ENCODE results near the gene DCAF6.
A peak's percentile ranks its signal among the peaks of the same experiment; 100 is the strongest.

The DCAF6 gene

DNA sequence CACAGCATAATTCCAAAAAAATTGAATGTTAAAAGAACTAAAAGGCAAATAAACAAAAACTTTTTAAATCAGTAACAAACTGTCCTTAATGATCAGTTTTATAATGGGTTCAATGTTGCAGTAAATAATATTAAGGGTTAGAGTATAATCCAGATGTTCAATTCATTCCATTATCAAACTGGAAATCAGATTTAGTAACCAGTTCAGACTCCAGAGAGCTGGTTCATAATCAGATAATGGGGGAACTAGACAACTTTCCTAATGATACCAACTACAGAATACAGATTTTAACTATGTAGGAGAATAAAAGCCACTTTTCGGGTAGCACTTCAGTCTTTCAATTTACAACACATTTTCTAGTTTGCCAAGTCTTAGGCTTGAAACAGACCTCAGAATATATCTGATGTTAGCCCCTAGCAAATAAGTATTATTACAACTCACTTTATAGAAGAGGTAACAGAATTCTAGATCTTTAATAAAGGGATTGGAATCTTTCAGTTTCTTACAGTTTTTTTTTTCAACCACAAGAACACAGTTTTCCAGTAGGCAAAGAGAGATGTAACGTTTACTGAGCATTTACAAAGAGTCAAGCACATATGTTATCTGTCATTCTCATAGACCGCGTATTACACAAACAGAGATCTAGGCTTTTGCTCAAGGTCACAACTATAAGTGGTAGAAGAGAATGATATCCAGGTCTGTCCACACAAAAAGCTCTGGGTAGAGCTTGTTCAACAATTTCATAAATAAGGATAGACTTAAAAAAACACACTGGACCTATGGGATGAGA is 1.9 kb upstream of the DCAF6 start:
- H3K9me3 ChIP-seq (ENCODE audit: control insufficient read depth in 2 of 2, low read length in 2 of 2): no peaks in the 10 kb centered on the region
- peaks cover 7 to 20% of the 10 kb centered on the region in 2 donors for H3K4me1 ChIP-seq (ENCODE audit: control insufficient read depth in 2 of 2, insufficient read depth in 2 of 2, low read length in 2 of 2)
- peak overlapping the region; percentile 90 to 100 for H3K9ac ChIP-seq (ENCODE audit: low read depth in 1 of 2, low read length in 2 of 2)
- H3K4me3 ChIP-seq (ENCODE audit: low read length in 2 of 2): peak overlapping the region; percentile 72 to 100
- H3K36me3 ChIP-seq (ENCODE audit: control insufficient read depth in 2 of 2, insufficient read depth in 2 of 2, low read length in 2 of 2): peaks cover 0 to 2% of the 10 kb centered on the region in 2 donors
- no peaks in the 10 kb centered on the region for H3K27me3 ChIP-seq (ENCODE audit: control insufficient read depth in 2 of 2, insufficient read depth in 2 of 2, low read length in 2 of 2)
- peak overlapping the region; percentile 99 to 100 for H3K27ac ChIP-seq (ENCODE audit: low read depth in 2 of 2, low read length in 2 of 2)

DNA sequence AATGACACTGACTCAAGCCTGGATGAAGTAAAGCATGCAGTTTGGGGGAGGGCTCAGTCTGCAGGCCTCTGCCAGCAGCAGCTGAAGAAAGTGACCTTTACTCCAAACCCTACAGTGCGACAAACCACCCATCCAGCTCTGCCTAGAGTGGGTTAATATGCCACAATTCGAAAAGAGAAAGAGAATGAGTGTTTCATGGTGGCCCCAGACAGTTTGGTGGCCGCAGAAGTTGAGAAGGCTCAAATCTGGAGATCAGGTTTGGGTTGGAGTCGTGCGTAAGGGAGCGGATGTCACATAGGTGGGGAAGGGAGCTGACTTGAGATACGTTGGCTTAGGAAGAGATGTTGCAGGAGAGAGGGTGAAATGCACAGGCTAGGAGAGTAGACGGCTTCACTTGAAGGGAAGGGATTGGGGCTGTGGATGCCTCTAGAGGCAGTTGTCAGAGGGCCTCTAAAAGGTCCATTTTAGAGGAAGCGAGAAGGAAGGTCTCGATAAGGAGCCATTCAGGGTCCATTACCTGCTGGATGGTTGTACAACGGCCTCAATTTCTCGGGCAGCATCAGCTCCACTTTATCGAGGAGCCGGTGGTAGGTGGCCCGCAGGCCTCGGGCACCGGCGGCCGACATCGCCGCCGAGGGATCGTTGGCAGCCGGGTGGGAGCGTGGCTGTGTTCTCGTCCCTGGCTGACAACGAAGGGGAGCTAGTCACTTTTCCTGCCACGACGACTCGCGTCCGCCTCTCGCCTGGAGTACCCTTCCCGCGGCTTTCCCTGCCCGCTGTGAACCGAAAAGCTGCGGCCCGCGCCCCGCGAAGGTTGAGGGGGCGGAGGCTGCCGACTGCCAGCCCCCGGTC is 1.0 kb upstream of the DCAF6 start:
- peak overlapping the region; percentile 90 to 100 for H3K9ac ChIP-seq (ENCODE audit: low read depth in 1 of 2, low read length in 2 of 2)
- peaks cover 0 to 2% of the 10 kb centered on the region in 2 donors for H3K36me3 ChIP-seq (ENCODE audit: control insufficient read depth in 2 of 2, insufficient read depth in 2 of 2, low read length in 2 of 2)
- H3K9me3 ChIP-seq (ENCODE audit: control insufficient read depth in 2 of 2, low read length in 2 of 2): no peaks in the 10 kb centered on the region
- H3K27me3 ChIP-seq (ENCODE audit: control insufficient read depth in 2 of 2, insufficient read depth in 2 of 2, low read length in 2 of 2): no peaks in the 10 kb centered on the region
- H3K4me1 ChIP-seq (ENCODE audit: control insufficient read depth in 2 of 2, insufficient read depth in 2 of 2, low read length in 2 of 2): peaks cover 7 to 20% of the 10 kb centered on the region in 2 donors
- peak overlapping the region; percentile 72 to 100 for H3K4me3 ChIP-seq (ENCODE audit: low read length in 2 of 2)
- peak overlapping the region; percentile 99 to 100 for H3K27ac ChIP-seq (ENCODE audit: low read depth in 2 of 2, low read length in 2 of 2)

DNA sequence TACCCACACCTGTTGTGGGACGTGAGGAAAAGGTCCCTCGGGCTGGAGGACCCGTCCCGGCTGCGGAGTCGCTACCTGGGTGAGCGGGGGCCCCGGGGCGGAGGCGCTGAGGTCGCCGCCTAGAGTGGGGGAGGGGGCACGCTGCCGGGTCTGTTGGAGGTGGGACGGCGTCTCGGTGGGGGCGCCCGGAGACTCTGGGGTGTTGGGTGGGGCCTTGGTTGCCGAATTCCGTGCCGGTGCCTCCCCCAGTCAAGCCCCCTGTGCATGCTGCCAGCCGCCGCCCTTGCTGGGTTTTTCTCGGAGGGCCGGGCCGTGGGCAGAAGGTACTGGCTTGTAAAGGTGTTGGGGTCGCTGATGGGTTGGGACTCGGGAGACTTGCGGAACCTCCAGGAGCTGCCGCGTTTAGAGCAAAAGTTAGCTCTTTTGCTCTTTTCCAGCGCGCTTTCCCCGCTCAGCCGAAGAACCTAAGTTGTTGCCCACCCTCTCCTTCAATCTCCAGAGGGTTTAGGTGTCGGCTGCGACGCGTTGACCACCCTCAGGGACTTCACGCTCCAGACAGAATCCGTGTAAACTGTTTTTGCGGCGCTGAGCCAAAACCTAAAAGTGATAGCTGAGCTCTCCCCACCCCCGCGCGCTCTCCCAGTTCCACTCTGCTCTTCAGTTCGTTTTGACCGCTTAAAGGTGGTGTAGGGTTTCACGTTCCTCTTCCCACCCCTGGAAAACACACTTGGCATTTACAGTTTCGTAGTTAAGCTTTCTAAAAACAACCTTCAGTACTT is 636 bp downstream of the DCAF6 start, which contains the start of gene MPC2:
Gene MPC2, minus strand, starts transcription at position 143 of the 779 bp plus-strand sequence. CDS start 1,231 bp downstream, outside the sequence.
- peaks cover 0 to 2% of the 10 kb centered on the region in 2 donors for H3K36me3 ChIP-seq (ENCODE audit: control insufficient read depth in 2 of 2, insufficient read depth in 2 of 2, low read length in 2 of 2)
- peak within 1 kb of the TSS; percentile 72 to 100 for H3K4me3 ChIP-seq (ENCODE audit: low read length in 2 of 2)
- no peaks in the 10 kb centered on the region for H3K27me3 ChIP-seq (ENCODE audit: control insufficient read depth in 2 of 2, insufficient read depth in 2 of 2, low read length in 2 of 2)
- peak within 1 kb of the TSS; percentile 99 to 100 for H3K27ac ChIP-seq (ENCODE audit: low read depth in 2 of 2, low read length in 2 of 2)
- H3K9ac ChIP-seq (ENCODE audit: low read depth in 1 of 2, low read length in 2 of 2): peak within 1 kb of the TSS; percentile 90 to 100
- peaks cover 7 to 17% of the 10 kb centered on the region in 2 donors for H3K4me1 ChIP-seq (ENCODE audit: control insufficient read depth in 2 of 2, insufficient read depth in 2 of 2, low read length in 2 of 2)
- H3K9me3 ChIP-seq (ENCODE audit: control insufficient read depth in 2 of 2, low read length in 2 of 2): no peaks in the 10 kb centered on the region

DNA sequence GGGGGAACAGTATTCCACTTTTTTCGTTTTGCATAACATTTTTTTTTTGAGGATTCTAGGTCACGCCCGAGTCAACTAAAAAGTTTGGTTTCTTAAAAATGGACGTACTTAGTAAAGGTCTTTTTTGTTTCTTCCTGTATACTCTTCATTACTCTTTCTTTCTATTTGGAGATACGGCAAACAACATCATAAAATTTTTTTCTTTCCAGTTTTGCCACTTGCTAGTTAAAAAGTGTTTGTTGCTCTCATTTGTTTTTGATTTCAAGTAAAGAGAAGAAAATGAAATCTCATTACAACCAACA is 1.2 kb downstream of the DCAF6 start:
- peak overlapping the region; percentile 99 to 100 for H3K27ac ChIP-seq (ENCODE audit: low read depth in 2 of 2, low read length in 2 of 2)
- H3K27me3 ChIP-seq (ENCODE audit: control insufficient read depth in 2 of 2, insufficient read depth in 2 of 2, low read length in 2 of 2): no peaks in the 10 kb centered on the region
- H3K9ac ChIP-seq (ENCODE audit: low read depth in 1 of 2, low read length in 2 of 2): peak overlapping the region; percentile 90 to 98
- peak overlapping the region; percentile 72 to 100 for H3K4me3 ChIP-seq (ENCODE audit: low read length in 2 of 2)
- peaks cover 0 to 2% of the 10 kb centered on the region in 2 donors for H3K36me3 ChIP-seq (ENCODE audit: control insufficient read depth in 2 of 2, insufficient read depth in 2 of 2, low read length in 2 of 2)
- H3K4me1 ChIP-seq (ENCODE audit: control insufficient read depth in 2 of 2, insufficient read depth in 2 of 2, low read length in 2 of 2): peaks cover 7 to 17% of the 10 kb centered on the region in 2 donors
- no peaks in the 10 kb centered on the region for H3K9me3 ChIP-seq (ENCODE audit: control insufficient read depth in 2 of 2, low read length in 2 of 2)

DNA sequence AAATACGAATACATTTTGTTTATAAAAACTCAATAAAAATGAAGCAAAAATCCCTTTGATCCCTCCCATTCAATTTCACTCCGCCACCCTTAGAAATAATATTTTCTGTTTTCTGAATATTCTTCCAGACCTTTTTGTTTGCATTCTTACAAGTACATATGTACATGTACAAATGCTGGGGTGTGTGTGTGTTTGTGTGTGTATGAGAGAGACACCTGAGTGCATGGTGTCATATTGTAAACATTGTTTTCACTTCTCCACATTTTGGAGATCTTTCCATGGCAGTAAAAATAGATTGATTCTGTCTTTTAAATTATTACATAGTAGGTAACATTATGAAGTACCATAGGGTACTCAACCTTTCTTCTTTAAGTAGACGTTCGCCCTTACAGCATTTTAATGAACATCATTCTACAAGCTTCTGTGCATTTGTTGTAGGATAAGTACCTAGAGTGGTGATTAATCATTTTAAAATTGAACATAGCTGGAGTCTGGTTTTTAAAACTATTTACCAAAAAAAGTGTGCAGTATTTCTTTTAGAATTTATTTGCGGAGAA is 1.7 kb downstream of the DCAF6 start:
- no peaks in the 10 kb centered on the region for H3K27me3 ChIP-seq (ENCODE audit: control insufficient read depth in 2 of 2, insufficient read depth in 2 of 2, low read length in 2 of 2)
- H3K9me3 ChIP-seq (ENCODE audit: control insufficient read depth in 2 of 2, low read length in 2 of 2): no peaks in the 10 kb centered on the region
- H3K4me3 ChIP-seq (ENCODE audit: low read length in 2 of 2): peak overlapping the region; percentile 72 to 100
- H3K9ac ChIP-seq (ENCODE audit: low read depth in 1 of 2, low read length in 2 of 2): peak overlapping the region; percentile 90 to 98
- peaks cover 7 to 17% of the 10 kb centered on the region in 2 donors for H3K4me1 ChIP-seq (ENCODE audit: control insufficient read depth in 2 of 2, insufficient read depth in 2 of 2, low read length in 2 of 2)
- peaks cover 0 to 2% of the 10 kb centered on the region in 2 donors for H3K36me3 ChIP-seq (ENCODE audit: control insufficient read depth in 2 of 2, insufficient read depth in 2 of 2, low read length in 2 of 2)
- peak overlapping the region in 1 of 2 donors; percentile 100 for H3K27ac ChIP-seq (ENCODE audit: low read depth in 2 of 2, low read length in 2 of 2)

- Histone ChIP-seq H3K36me3 (ENCODE audit: control insufficient read depth in 2 of 2, insufficient read depth in 2 of 2, low read length in 2 of 2) (peaks cover 2 to 3% of the 10 kb centered on the region in 2 donors), H3K4me1 (ENCODE audit: control insufficient read depth in 2 of 2, insufficient read depth in 2 of 2, low read length in 2 of 2) (peaks cover 0 to 4% of the 10 kb centered on the region in 2 donors), H3K9me3 (ENCODE audit: control insufficient read depth in 2 of 2, low read length in 2 of 2) (no peaks in the 10 kb centered on the region), H3K4me3 (ENCODE audit: low read length in 2 of 2) (no peak overlapping the region), H3K27me3 (ENCODE audit: control insufficient read depth in 2 of 2, insufficient read depth in 2 of 2, low read length in 2 of 2) (no peaks in the 10 kb centered on the region), H3K27ac (ENCODE audit: low read depth in 2 of 2, low read length in 2 of 2) (no peak overlapping the region), H3K9ac (ENCODE audit: low read depth in 1 of 2, low read length in 2 of 2) (no peak overlapping the region)
Measured at GRCh38 chr1:167940264-167940663, 3.8 kb downstream of the DCAF6 start.

- Histone ChIP-seq H3K9me3 (ENCODE audit: control insufficient read depth in 2 of 2, low read length in 2 of 2) (no peaks in the 10 kb centered on the region), H3K36me3 (ENCODE audit: control insufficient read depth in 2 of 2, insufficient read depth in 2 of 2, low read length in 2 of 2) (peaks cover 0 to 3% of the 10 kb centered on the region in 2 donors), H3K27ac (ENCODE audit: low read depth in 2 of 2, low read length in 2 of 2) (no peak overlapping the region), H3K4me1 (ENCODE audit: control insufficient read depth in 2 of 2, insufficient read depth in 2 of 2, low read length in 2 of 2) (peaks cover 3% of the 10 kb centered on the region in 2 donors), H3K27me3 (ENCODE audit: control insufficient read depth in 2 of 2, insufficient read depth in 2 of 2, low read length in 2 of 2) (no peaks in the 10 kb centered on the region), H3K4me3 (ENCODE audit: low read length in 2 of 2) (no peak overlapping the region), H3K9ac (ENCODE audit: low read depth in 1 of 2, low read length in 2 of 2) (no peak overlapping the region)
Measured at GRCh38 chr1:167943541-167943940, 7.1 kb downstream of the DCAF6 start.

- Histone ChIP-seq H3K27ac (ENCODE audit: low read depth in 2 of 2, low read length in 2 of 2) (no peak overlapping the region), H3K27me3 (ENCODE audit: control insufficient read depth in 2 of 2, insufficient read depth in 2 of 2, low read length in 2 of 2) (no peaks in the 10 kb centered on the region), H3K4me3 (ENCODE audit: low read length in 2 of 2) (no peak overlapping the region), H3K9me3 (ENCODE audit: control insufficient read depth in 2 of 2, low read length in 2 of 2) (no peaks in the 10 kb centered on the region), H3K4me1 (ENCODE audit: control insufficient read depth in 2 of 2, insufficient read depth in 2 of 2, low read length in 2 of 2) (peaks cover 6 to 8% of the 10 kb centered on the region in 2 donors), H3K9ac (ENCODE audit: low read depth in 1 of 2, low read length in 2 of 2) (no peak overlapping the region), H3K36me3 (ENCODE audit: control insufficient read depth in 2 of 2, insufficient read depth in 2 of 2, low read length in 2 of 2) (peaks cover 5 to 8% of the 10 kb centered on the region in 2 donors)
Measured at GRCh38 chr1:167947733-167948132, 11.2 kb downstream of the DCAF6 start.

DNA sequence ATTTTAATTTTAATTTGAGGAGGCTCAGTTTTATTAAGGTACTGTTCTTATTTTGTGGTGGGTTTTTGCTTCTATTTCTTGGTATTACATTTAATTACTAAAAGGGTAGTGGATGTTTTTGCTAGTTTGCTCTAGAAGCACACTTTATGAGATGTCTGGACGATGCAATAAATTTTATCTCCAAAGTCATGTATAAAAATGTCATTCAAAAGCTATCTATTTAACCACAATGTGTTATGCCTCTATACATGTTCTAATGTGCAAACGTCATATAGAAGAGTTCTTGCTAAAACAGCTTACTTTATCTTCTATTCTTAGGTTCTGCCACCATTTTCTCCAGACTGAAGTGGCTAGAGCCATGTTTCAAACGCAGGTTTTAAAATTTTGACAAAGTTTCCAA is 13.3 kb downstream of the DCAF6 start:
- peaks cover 17% of the 10 kb centered on the region in 2 donors for H3K36me3 ChIP-seq (ENCODE audit: control insufficient read depth in 2 of 2, insufficient read depth in 2 of 2, low read length in 2 of 2)
- H3K9me3 ChIP-seq (ENCODE audit: control insufficient read depth in 2 of 2, low read length in 2 of 2): no peaks in the 10 kb centered on the region
- H3K27me3 ChIP-seq (ENCODE audit: control insufficient read depth in 2 of 2, insufficient read depth in 2 of 2, low read length in 2 of 2): no peaks in the 10 kb centered on the region
- no peak overlapping the region for H3K4me3 ChIP-seq (ENCODE audit: low read length in 2 of 2)
- no peak overlapping the region for H3K27ac ChIP-seq (ENCODE audit: low read depth in 2 of 2, low read length in 2 of 2)
- H3K9ac ChIP-seq (ENCODE audit: low read depth in 1 of 2, low read length in 2 of 2): no peak overlapping the region
- peaks cover 6 to 8% of the 10 kb centered on the region in 2 donors for H3K4me1 ChIP-seq (ENCODE audit: control insufficient read depth in 2 of 2, insufficient read depth in 2 of 2, low read length in 2 of 2)

Measured in mucosa of rectum (tissue), 2 donors.